GM19328 (cell line): ENCODE measurements around the gene JAKMIP2.
"Not testable (repeated sequence)": the region's sequence is repeated elsewhere in the genome, so short reads cannot be mapped to it uniquely, and the experiment has no call there.

Source experiments
- ATAC-seq: cut with Tn5 transposase; IDR thresholded peaks from one replicate; pipeline ENCODE4 v1.9.1; 2021; ENCODE audit warnings: mild to moderate bottlenecking, moderate library complexity; ENCODE audit not compliant: unreplicated experiment

JAKMIP2 gene

GRCh38 chr5:147617711-147618350 lies 164.7 kb downstream of the JAKMIP2 start:
- ATAC-seq: no peak

DNA sequence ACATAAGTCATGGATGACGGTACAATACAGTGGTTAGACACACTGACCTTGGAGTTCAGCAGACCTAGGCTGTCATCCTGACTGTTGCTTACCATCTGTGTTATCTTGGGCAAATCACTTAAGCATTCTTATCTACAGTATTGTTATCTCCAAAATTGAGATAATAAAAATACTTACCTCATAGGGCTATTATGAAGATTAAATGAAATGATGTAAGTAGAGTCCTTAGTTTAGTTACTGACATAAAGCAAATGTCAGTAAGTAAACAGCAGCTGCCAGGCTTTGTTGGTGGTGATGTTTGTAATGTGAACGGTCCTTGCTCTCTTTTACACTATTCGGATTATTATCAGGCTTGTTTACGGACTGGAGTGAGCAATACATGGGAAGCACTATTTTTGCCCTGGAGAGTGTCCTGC lies 165.3 kb downstream of the JAKMIP2 start:
- no peak for ATAC-seq

DNA sequence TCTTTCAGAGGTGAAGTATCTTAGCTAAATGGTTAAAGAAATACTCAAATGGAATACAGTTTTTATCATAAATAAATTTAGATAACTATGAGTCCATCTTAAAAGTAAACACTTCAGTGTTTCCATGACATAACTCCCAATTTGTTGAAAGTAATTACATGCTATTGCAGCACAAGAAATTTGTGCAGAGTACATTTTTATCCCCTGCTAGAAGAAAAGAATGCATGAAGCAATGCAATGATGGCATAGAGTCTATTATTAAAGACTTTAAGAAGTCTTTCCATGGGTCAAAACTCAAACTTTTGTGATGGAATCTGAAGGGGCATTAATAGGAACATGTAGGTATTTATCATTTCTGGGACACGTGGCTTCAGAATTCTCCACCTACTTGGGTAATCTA lies 166.1 kb downstream of the JAKMIP2 start:
- no peak for ATAC-seq

DNA sequence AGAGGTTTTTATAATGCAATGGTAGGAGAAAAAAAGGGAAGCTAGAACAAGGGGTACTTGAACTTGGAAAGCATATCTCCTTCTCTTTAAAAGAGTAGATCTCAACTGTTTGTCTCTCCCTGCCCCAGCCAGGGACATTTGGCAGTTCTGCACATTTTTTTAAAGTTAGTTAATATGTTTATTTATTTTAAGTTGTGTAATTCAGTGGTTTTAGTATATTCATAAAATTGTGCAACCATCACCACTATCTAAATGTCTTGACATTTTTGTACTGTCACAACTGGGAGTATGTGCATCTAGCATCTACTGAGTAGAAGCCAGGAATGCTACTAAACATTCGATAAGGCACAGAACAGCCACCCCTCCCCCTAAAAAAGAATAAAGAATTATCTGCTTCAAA lies 169.2 kb downstream of the JAKMIP2 start:
- no peak for ATAC-seq

GRCh38 chr5:147611483-147611882 lies 171.0 kb downstream of the JAKMIP2 start:
- ATAC-seq: no peak

GRCh38 chr5:147610798-147611197 lies 171.7 kb downstream of the JAKMIP2 start:
- no peak for ATAC-seq

GRCh38 chr5:147601652-147602051 lies 180.9 kb downstream of the JAKMIP2 start:
- ATAC-seq: no peak

DNA sequence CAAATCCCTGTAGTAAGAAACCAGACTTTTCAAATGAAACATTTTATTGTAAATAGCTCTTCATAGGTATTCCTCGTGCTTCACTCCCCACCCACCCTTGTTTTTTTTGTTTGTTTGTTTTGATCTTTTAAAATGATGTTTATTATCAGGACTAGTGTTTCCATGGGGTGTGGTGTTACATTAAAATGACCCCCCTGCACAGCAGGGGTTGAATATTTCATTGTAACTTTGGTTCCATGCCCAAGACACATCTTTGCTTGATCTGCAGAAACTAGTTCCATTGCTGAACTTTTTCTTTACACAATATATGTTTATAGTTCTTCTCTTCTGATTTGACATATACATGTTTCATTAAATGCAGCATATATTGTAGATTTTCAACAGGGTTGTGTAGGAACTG lies 191.4 kb downstream of the JAKMIP2 start:
- no peak for ATAC-seq

DNA sequence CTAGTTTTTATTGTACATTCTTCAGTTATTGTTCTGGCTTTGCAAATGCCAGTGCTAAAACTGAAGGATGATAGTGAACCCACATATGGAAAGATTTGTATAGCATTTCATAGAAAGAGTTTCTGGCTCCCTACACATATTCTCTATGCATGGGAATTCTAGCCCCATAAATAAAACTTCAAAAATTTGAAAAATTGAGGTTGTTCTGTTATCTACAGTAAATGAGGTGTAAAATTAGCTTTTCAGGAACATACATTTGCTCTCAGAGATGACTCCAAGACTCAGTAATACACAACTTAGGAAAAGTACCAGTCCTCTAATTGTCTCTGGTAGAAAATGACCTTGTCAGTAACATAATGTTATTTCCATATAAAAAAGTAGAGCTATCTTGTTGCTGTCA lies 192.4 kb downstream of the JAKMIP2 start:
- no peak for ATAC-seq

- no peak for ATAC-seq
Observed at GRCh38 chr5:147586832-147587231, 195.7 kb downstream of the JAKMIP2 start.

GRCh38 chr5:147586221-147586620 lies 196.3 kb downstream of the JAKMIP2 start:
- ATAC-seq: no peak

DNA sequence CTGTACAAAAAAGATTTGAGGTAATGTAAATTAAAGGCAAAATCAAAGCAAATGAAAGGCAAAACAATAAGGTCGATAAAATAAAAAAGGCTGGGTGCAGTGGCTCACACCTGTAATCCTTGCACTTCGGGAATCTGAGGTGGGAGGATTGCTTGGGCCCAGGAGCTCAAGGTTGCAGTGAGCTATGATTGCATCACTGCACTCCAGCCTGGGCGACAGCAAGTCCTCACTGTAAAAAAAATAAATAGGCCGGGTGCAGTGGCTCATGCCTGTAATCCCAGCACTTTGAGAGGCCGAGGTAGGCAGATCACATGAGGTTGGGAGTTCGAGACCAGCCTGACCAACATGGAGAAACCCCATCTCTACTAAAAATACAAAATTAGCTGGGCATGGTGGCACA lies 200.3 kb downstream of the JAKMIP2 start:
- ATAC-seq: not testable (repeated sequence)

DNA sequence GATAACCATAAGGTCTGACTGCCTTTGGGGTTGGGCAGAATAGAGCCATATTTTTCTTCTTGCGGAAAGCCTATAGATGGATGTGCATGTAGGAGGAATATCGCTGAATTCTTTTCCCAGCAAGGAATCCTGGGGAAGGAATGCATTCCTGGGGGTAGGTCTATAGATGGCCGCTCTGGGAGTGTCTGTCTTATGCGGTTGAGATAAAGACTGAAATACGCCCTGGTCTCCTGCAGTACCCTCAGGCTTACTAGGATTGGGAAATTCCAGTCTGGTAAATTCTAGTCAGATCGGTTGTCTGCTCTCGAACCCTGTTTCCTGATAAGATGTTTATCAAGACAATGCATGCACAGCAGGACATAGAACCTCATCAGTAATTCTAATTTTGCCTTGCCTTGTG lies 202.1 kb downstream of the JAKMIP2 start:
- not testable (repeated sequence) for ATAC-seq

DNA sequence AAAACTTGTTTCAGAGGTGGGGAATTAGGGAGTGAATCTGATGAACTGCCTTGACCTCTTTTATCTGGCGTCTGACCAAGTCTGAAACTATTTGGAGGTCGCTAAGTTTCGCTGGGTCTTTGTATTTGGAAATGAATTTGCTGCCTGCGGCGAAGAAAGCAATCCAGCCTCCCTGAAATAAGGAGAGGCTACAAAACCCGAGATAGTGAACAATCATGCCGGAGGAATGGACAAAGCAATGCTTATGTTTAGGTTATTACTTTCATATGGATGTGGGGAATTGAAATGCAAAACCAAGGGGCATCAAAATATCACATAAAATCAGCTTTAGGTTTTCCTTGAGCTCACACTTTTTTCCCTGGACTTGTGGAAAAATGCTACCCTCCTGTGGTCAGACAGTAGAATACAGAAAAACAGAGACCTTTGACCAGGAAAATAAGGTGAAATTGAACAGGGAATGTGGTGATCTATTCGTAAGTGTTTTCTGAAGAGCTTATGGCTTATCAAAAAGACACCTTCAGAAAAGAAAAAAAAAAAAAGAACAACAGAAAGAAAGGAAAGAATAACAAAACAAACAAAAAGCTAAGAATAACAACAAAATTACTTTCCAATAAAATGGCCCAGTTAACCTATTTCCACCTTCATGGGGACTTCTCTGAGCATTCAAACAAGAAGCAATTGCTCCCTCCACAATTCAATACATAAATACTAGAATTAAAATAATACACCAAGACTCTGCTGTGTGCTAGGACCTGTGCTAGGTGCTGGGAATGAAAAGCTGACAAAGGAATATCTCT lies 204.1 kb downstream of the JAKMIP2 start:
- no peak for ATAC-seq

DNA sequence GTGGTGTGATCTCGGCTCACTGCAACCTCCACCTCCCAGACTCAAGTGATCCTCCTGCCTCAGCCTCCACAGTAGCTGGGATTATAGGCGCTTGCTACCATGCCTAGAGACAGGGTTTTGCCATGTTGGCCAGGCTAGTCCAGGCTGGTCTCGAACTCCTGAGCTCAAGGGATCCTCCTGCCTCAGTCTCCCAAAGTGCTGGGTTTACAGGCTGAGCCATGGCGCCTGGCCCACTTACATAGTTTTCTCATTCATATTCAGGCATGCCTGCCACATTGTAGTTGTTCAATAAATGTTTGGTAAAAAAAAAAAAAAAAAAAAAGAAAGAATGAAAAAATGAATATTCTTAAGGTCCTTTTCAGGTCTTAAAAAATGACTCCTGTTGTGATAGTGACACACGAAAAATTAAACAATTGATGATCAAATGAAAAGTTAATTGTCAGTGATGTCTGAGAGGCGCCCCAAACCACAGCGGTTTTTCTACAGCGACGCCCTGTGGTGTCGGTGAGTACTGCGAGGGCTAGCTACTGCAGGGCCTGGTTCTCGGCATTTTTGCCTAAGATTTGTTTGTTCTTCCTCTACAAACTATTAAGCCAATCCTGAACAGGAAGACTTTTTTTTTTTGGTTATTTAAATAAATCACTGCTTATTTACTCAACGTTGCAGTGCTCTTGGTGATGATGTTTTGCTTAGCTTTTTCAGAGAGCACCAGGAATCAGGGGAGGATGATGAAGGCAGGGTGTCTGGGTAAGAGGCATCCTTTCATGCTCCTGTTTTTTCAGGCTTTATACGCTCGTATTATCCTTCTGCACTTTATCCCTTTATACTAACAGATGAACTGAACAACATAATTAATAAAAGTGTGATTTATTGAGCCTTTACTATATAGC lies 205.6 kb downstream of the JAKMIP2 start:
- no peak for ATAC-seq

DNA sequence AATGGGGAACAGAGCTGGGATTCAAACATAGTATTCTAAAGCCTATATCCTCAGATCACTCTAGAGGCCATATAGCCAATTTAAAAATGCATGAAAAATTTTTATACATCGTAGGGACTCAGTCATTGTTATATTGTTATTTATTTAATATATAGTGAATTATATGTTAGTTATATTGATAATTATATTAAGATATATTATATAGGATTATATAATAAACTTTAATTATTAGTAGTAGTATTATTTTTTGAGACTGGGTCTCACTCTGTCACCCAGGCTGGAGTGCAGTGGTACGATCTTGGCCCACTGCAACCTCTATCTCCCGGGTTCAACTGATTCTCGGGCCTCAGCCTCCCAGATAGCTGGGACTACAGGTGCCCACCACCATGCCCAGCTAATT lies 206.9 kb downstream of the JAKMIP2 start:
- ATAC-seq: no peak

GRCh38 chr5:147573211-147573610 lies 209.3 kb downstream of the JAKMIP2 start:
- no peak for ATAC-seq

GRCh38 chr5:147568710-147569406 lies 213.7 kb downstream of the JAKMIP2 start:
- ATAC-seq: no peak

DNA sequence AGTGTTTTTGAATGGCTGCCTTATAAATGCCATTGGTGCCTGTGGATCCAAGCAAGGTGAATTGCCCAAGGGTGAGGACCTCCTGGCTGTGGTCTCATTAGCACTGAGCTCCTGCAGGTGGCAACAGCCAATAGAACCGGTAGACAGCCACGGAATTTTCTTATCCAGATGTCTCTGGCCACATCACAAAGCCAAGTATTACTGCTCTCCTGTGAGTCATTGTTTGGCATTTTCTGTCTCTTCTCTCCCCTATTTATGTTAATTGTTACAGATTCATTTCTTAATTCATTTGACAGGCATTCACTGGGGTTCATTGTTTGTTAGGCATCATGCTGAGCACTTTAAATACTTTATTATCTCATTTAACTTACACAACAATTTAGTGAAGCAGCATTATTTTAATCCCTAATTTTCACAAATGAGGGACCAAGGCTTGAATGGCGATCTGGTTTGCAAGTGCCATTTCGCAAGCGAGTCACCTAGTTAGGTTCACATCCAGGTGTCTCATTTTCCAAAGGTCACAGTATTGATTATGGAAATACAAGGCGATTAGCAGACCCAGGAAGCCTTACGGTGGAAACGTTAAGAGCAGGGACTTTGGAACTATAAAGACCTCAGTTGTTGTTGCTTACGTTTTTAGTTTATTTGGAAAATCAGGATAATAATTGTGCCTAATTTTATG lies 214.5 kb downstream of the JAKMIP2 start:
- ATAC-seq: no peak

DNA sequence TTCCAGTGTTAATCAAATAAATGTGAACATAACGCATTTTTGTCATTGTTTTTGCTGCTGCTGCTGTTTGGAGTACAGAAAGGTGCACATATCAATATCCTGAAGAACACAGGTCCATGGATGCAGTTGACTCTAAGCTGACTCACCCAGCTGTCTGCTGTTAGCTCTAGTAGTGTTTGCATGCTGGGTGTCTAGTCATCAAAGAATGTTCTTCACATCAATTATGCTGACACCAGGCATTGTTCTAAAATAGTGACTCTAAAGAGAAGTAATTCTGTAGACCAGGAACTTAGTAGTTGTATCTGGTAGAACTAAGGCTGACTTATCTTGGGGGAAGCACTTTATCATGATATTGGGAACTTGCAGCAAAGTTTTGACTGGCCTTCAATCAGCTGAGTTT lies 217.0 kb downstream of the JAKMIP2 start:
- no peak for ATAC-seq
